IMR-90 (cell line): ENCODE measurements around the gene GNAI3. TPM values are rescaled to one million over a fixed set of nuclear protein-coding genes. Genes with fewer than 3 reads are reported as not detected.

Source experiments
- ATAC-seq: fragments of 200-7000 bp; cut with Tn5 transposase; 2 replicates; pipeline ENCODE4 v1.9.1; 2020; ENCODE audit warnings: low read depth, mild to moderate bottlenecking, moderate library complexity
- BruUV-seq: library from RNA; stranded (reverse); fragments of 400-500 nt; replicated peaks from 2 replicates; lab custom pipeline; 2021; lab: Mats Ljungman, UMichigan
- CTCF ChIA-PET: fragments of 300-600 bp; formaldehyde crosslinking; extraction: SDS; loops from one replicate; lab custom pipeline; 2021; ENCODE audit warnings: antibody characterized with exemption; lab: Yijun Ruan, JAX
- POLR2A ChIA-PET: fragments of 300-600 bp; sonication (Branson Sonifier 250); formaldehyde crosslinking; loops from one replicate; lab custom pipeline; 2022; ENCODE audit warnings: antibody characterized with exemption; ENCODE audit not compliant: unreplicated experiment; lab: Charles Lee
- DNase-seq: peaks from one replicate; pipeline ENCODE4 v3.0.0; 2013
- H2AFZ ChIP-seq: replicated peaks from 2 replicates; pipeline ENCODE3; 2013; ENCODE audit warnings: low read length, mild to moderate bottlenecking; ENCODE audit not compliant: poor library complexity
- H2AK5ac ChIP-seq: 2 replicates; pipeline ENCODE4 v1.6.1; 2013; ENCODE audit warnings: low read depth, low read length, inconsistent platforms
- H2AK9ac ChIP-seq: replicated peaks from 2 replicates; pipeline ENCODE3; 2013; ENCODE audit warnings: mild to moderate bottlenecking, low read depth, low read length, moderate library complexity; ENCODE audit not compliant: poor library complexity
- H2BK120ac ChIP-seq: 2 replicates; pipeline ENCODE4 v1.6.1; 2013; ENCODE audit warnings: low read depth, low read length, inconsistent platforms
- H2BK15ac ChIP-seq: 3 replicates; pipeline ENCODE4 v1.6.1; 2013; ENCODE audit warnings: low read depth, low read length, inconsistent platforms
- H2BK20ac ChIP-seq: 2 replicates; pipeline ENCODE4 v1.6.1; 2013; ENCODE audit warnings: low read depth, mild to moderate bottlenecking, inconsistent platforms, low read length, moderate library complexity
- H2BK5ac ChIP-seq: 2 replicates; pipeline ENCODE4 v1.6.1; 2013; ENCODE audit warnings: mild to moderate bottlenecking, low read depth, low read length, inconsistent platforms; ENCODE audit not compliant: poor library complexity, severe bottlenecking
- H3K14ac ChIP-seq: replicated peaks from 2 replicates; pipeline ENCODE4 v1.6.1; 2013; ENCODE audit warnings: low read depth, low read length, inconsistent platforms
- H3K18ac ChIP-seq: 2 replicates; pipeline ENCODE4 v1.6.1; 2013; ENCODE audit warnings: low read depth, low read length, control low read depth
- H3K23ac ChIP-seq: 2 replicates; pipeline ENCODE4 v1.6.1; 2013; ENCODE audit warnings: low read depth, low read length, inconsistent platforms
- H3K27ac ChIP-seq: 2 replicates; pipeline ENCODE4 v1.5.1; 2013; ENCODE audit warnings: mild to moderate bottlenecking, control low read depth, low read length; ENCODE audit not compliant: insufficient read depth
- H3K27me3 ChIP-seq: 2 replicates; pipeline ENCODE4 v1.6.1; 2013; ENCODE audit warnings: low read length; ENCODE audit not compliant: control insufficient read depth, insufficient read depth
- H3K36me3 ChIP-seq: 2 replicates; pipeline ENCODE4 v1.6.1; 2013; ENCODE audit warnings: low read length, mixed read lengths; ENCODE audit not compliant: control insufficient read depth, insufficient read depth
- H3K4ac ChIP-seq: 2 replicates; pipeline ENCODE4 v1.6.1; 2013; ENCODE audit warnings: low read depth, low read length, inconsistent platforms
- H3K4me1 ChIP-seq: 2 replicates; pipeline ENCODE4 v1.6.1; 2013; ENCODE audit warnings: low read length, mixed read lengths; ENCODE audit not compliant: control insufficient read depth, insufficient read depth
- H3K4me2 ChIP-seq: 2 replicates; pipeline ENCODE4 v1.6.1; 2013; ENCODE audit warnings: low read depth, mild to moderate bottlenecking, control low read depth, low read length, moderate library complexity
- H3K4me3 ChIP-seq: 2 replicates; pipeline ENCODE4 v1.5.1; 2013; ENCODE audit warnings: low read depth, mild to moderate bottlenecking, control low read depth, low read length, moderate library complexity; ENCODE audit not compliant: insufficient read depth
- H3K56ac ChIP-seq: 2 replicates; pipeline ENCODE4 v1.6.1; 2013; ENCODE audit warnings: low read length, inconsistent platforms; ENCODE audit not compliant: insufficient read depth; ENCODE audit errors: extremely low read depth
- H3K79me1 ChIP-seq, 2 experiments: 2 replicates each; pipeline ENCODE4 v1.6.1; 2013; ENCODE audit warnings: low read length in 2 of 2, inconsistent platforms in 1 of 2, low read depth in 1 of 2
- H3K9ac ChIP-seq: 2 replicates; pipeline ENCODE4 v1.6.1; 2013; ENCODE audit warnings: low read depth, low read length, control low read depth
- H3K9me1 ChIP-seq: 2 replicates; pipeline ENCODE4 v1.6.1; 2013; ENCODE audit warnings: low read length, inconsistent platforms; ENCODE audit not compliant: insufficient read depth
- H3K9me3 ChIP-seq: 2 replicates; pipeline ENCODE4 v1.6.1; 2013; ENCODE audit warnings: low read length; ENCODE audit not compliant: control insufficient read depth, insufficient read depth
- H4K20me1 ChIP-seq: 2 replicates; pipeline ENCODE4 v1.6.1; 2013; ENCODE audit warnings: low read length, inconsistent platforms; ENCODE audit not compliant: insufficient read depth
- H4K5ac ChIP-seq: 2 replicates; pipeline ENCODE4 v1.6.1; 2013; ENCODE audit warnings: mild to moderate bottlenecking, low read depth, low read length, control low read depth
- H4K8ac ChIP-seq, 2 experiments: 2 replicates each; pipeline ENCODE4 v1.6.1; 2013; ENCODE audit warnings: low read depth in 2 of 2, low read length in 2 of 2, control low read depth in 1 of 2, inconsistent platforms in 1 of 2
- H4K91ac ChIP-seq: 2 replicates; pipeline ENCODE4 v1.6.1; 2013; ENCODE audit warnings: low read depth, low read length, inconsistent platforms; ENCODE audit not compliant: insufficient read depth
- BHLHE40 ChIP-seq: fragments of 150-350 bp; IDR thresholded peaks from 2 replicates; pipeline ENCODE4 v1.6.1; 2016; ENCODE audit warnings: mild to moderate bottlenecking, low read depth, low read length
- CEBPB ChIP-seq: IDR thresholded peaks from 2 replicates; pipeline ENCODE4 v1.6.1; 2012; ENCODE audit warnings: low read depth, low read length, improper control_type of control experiment
- CHD1 ChIP-seq: IDR thresholded peaks from 2 replicates; pipeline ENCODE4 v1.6.1; 2012; ENCODE audit warnings: low read depth, low read length, improper control_type of control experiment
- ELK1 ChIP-seq: fragments of 150-350 bp; IDR thresholded peaks from 2 replicates; pipeline ENCODE4 v1.6.1; 2016; ENCODE audit warnings: low read depth, mild to moderate bottlenecking, low read length, moderate library complexity, borderline replicate concordance
- FOS ChIP-seq: fragments of 150-350 bp; IDR thresholded peaks from 2 replicates; pipeline ENCODE4 v1.6.1; 2016; ENCODE audit warnings: low read depth, low read length
- MAFK ChIP-seq: IDR thresholded peaks from 2 replicates; pipeline ENCODE4 v1.6.1; 2012; ENCODE audit warnings: low read depth, low read length, improper control_type of control experiment
- MXI1 ChIP-seq: IDR thresholded peaks from 2 replicates; pipeline ENCODE4 v1.6.1; 2012; ENCODE audit warnings: low read depth, mild to moderate bottlenecking, low read length, moderate library complexity, borderline replicate concordance
- NFE2L2 ChIP-seq: fragments of 150-350 bp; IDR thresholded peaks from 2 replicates; pipeline ENCODE4 v1.6.1; 2016; ENCODE audit warnings: low read depth, mild to moderate bottlenecking, low read length
- POLR2A ChIP-seq: IDR thresholded peaks from 2 replicates; pipeline ENCODE4 v1.6.1; 2012; ENCODE audit warnings: mild to moderate bottlenecking, low read depth, low read length
- RAD21 ChIP-seq: IDR thresholded peaks from 2 replicates; pipeline ENCODE4 v1.6.1; 2012; ENCODE audit warnings: low read length, improper control_type of control experiment
- USF2 ChIP-seq: fragments of 150-350 bp; IDR thresholded peaks from 2 replicates; pipeline ENCODE4 v1.6.1; 2017; ENCODE audit warnings: mild to moderate bottlenecking, antibody characterized with exemption, low read length, low read depth
- WGBS, 2 experiments: methylation state at CpG; one replicate each; pipeline versions ENCODE4 v1.1.5 to v1.1.7; 2013; ENCODE audit warnings: missing lambda C conversion rate in 2 of 2; ENCODE audit not compliant: insufficient read length in 1 of 2; ENCODE audit errors: extremely low coverage in 2 of 2; 5-methylcytosine and 5-hydroxymethylcytosine counted together
- dilution Hi-C: fragments of 300-500 bp; cut with HindIII; formaldehyde crosslinking; loops from one replicate; pipeline ENCODE4 v1.14.3; 2018; ENCODE audit warnings: low sequenced_read_pairs; ENCODE audit not compliant: unreplicated experiment
- in situ Hi-C: fragments of 300-500 bp; cut with MboI; formaldehyde crosslinking; loops from 3 replicates; pipeline ENCODE4 v1.14.3; 2019; ENCODE audit warnings: low sequenced_read_pairs, inconsistent platforms, mixed read lengths
- intact Hi-C: fragments of 100-400 bp; cut with micrococcal nuclease; formaldehyde crosslinking; loops from 2 replicates; pipeline ENCODE4 v1.10.0; 2022
- polyA plus RNA-seq, 3 experiments: library from polyadenylated mRNA; depleted of rRNA; stranded (reverse); fragments of >200 nt; gene quantifications; 2 replicates each; pipeline ENCODE4 v1.2.3, GENCODE V29; 2012; ENCODE audit warnings: low replicate concordance in 1 of 3
- total RNA-seq: library from RNA; depleted of rRNA; stranded (reverse); fragments of >200 nt; gene quantifications from 2 replicates; pipeline ENCODE4 v1.2.3, GENCODE V29; 2012

GNAI3 gene
- total and polyA plus RNA-seq, 2 of the 4 experiments (the other 2 are of a cell fraction): 5.9 to 14.9 TPM

- H3K18ac ChIP-seq: no peak overlapping the region
- no peak overlapping the region for H2AK5ac ChIP-seq
- no peak overlapping the region for H3K23ac ChIP-seq
- no peak overlapping the region for H4K5ac ChIP-seq
- no peak overlapping the region for H3K9ac ChIP-seq
- H2AK9ac ChIP-seq: no peak overlapping the region
- POLR2A ChIA-PET: no interaction called here
- CTCF ChIA-PET: interaction anchor here (0.5 to 1.2 kb wide), 3 partner anchors 12 to 332 kb away, joined by 3 to 5 read pairs (median 3); partner anchors contain the start of gene AHCYL1
- H3K9me3 ChIP-seq: no peaks in the 10 kb centered on the region
- in situ Hi-C loops: no loop called here
- H3K27me3 ChIP-seq: 0 out of 2 replicates have a peak, but pooled peaks cover 3% of the 10 kb centered on the region
- H3K9me1 ChIP-seq: peaks cover 2% of the 10 kb centered on the region; the same call in 1 of the 2 replicates
- no peak overlapping the region for H3K4me3 ChIP-seq
- H2BK20ac ChIP-seq: no peak overlapping the region
- no peak overlapping the region for H3K4ac ChIP-seq
- no peak overlapping the region for H3K56ac ChIP-seq
- TF ChIP-seq MAFK (no peak), POLR2A (no peak), BHLHE40 (no peak), USF2 (no peak), CEBPB (no peak), MXI1 (no peak), FOS (no peak), RAD21 (no peak), CHD1 (no peak), NFE2L2 (no peak), ELK1 (no peak)
- no peaks in the 10 kb centered on the region for H4K20me1 ChIP-seq
- WGBS, 2 experiments: no CpG with 5 or more reads among the region's 2 CpGs
- H3K4me1 ChIP-seq: peaks cover 2% of the 10 kb centered on the region
- H4K8ac ChIP-seq: no peak overlapping the region
- no peak overlapping the region for H2BK5ac ChIP-seq
- dilution Hi-C loops: no loop called here
- DNase-seq (no peak), ATAC-seq (no peak)
- no peaks in the 10 kb centered on the region for H3K36me3 ChIP-seq
- H3K4me2 ChIP-seq: no peak overlapping the region
- intact Hi-C loops: no loop called here
- H3K14ac ChIP-seq: no peak overlapping the region
- peaks cover 0 to 10% of the 10 kb centered on the region in 2 experiments; a peak in 3 of 4 replicates for H3K79me1 ChIP-seq
- H2BK120ac ChIP-seq: no peak overlapping the region
- no peak overlapping the region for H4K91ac ChIP-seq
- no TSS peak for BruUV-seq
- H3K27ac ChIP-seq: no peak overlapping the region
- no peak overlapping the region for H2AFZ ChIP-seq
- H2BK15ac ChIP-seq: no peak overlapping the region
These were observed 104.0 kb downstream of the GNAI3 start for GRCh38 chr1:109652402-109652801.
